GM23338 (cell line): Measurements from ENCODE around the gene SLC4A4.

Source experiments
- CREB1 ChIP-seq: fragments of 250-450 bp; sonication (Bioruptor Pico); IDR thresholded peaks from 2 replicates; pipeline ENCODE4 v1.5.0; 2020; ENCODE audit warnings: low read depth, mild to moderate bottlenecking, moderate library complexity
- EZH2 ChIP-seq: fragments of 200-600 bp; sonication (generic); IDR thresholded peaks from one replicate; pipeline ENCODE4 v1.8.0; 2017; ENCODE audit warnings: antibody characterized with exemption, mild to moderate bottlenecking, low read depth; ENCODE audit not compliant: unreplicated experiment
- EZH2phosphoT487 ChIP-seq: fragments of 200-600 bp; sonication (generic); IDR thresholded peaks from one replicate; pipeline ENCODE4 v1.8.1; 2018; ENCODE audit warnings: antibody characterized with exemption; ENCODE audit not compliant: unreplicated experiment
- JUNB ChIP-seq: IDR thresholded peaks from one replicate; pipeline ENCODE4 v1.6.1; 2016; ENCODE audit warnings: antibody characterized with exemption; ENCODE audit not compliant: unreplicated experiment
- POLR2AphosphoS5 ChIP-seq: IDR thresholded peaks from 2 replicates; pipeline ENCODE4 v1.6.1; 2016; ENCODE audit warnings: antibody characterized with exemption, low read depth
- ZNF114 ChIP-seq: fragments of 250-450 bp; sonication (Bioruptor Pico); IDR thresholded peaks from 2 replicates; pipeline ENCODE4 v1.5.0; 2020; ENCODE audit warnings: mild to moderate bottlenecking, moderate library complexity
- ZNF331 ChIP-seq: fragments of 250-450 bp; sonication (Bioruptor Pico); IDR thresholded peaks from 2 replicates; pipeline ENCODE4 v1.5.0; 2020; ENCODE audit warnings: low read depth, mild to moderate bottlenecking, moderate library complexity
- TF ChIP-seq, protein P1 (sequence below), 2 experiments: fragments of 200-600 bp in 1 of 2; sonication (generic) in 1 of 2; conservative IDR thresholded peaks; 2 replicates each; pipeline versions ENCODE4 v1.5.1 to v1.6.1; 2016 to 2017; ENCODE audit warnings: antibody characterized with exemption in 2 of 2, low read depth in 2 of 2, mild to moderate bottlenecking in 2 of 2, moderate library complexity in 1 of 2
- TF ChIP-seq, protein P2 (sequence below): IDR thresholded peaks from 2 replicates; pipeline ENCODE4 v1.6.1; 2016; ENCODE audit warnings: antibody characterized with exemption
- TF ChIP-seq, protein P3 (sequence below): IDR thresholded peaks from one replicate; pipeline ENCODE4 v1.6.1; 2018; ENCODE audit warnings: antibody characterized with exemption; ENCODE audit not compliant: unreplicated experiment

- TF ChIP-seq, protein P1, sequence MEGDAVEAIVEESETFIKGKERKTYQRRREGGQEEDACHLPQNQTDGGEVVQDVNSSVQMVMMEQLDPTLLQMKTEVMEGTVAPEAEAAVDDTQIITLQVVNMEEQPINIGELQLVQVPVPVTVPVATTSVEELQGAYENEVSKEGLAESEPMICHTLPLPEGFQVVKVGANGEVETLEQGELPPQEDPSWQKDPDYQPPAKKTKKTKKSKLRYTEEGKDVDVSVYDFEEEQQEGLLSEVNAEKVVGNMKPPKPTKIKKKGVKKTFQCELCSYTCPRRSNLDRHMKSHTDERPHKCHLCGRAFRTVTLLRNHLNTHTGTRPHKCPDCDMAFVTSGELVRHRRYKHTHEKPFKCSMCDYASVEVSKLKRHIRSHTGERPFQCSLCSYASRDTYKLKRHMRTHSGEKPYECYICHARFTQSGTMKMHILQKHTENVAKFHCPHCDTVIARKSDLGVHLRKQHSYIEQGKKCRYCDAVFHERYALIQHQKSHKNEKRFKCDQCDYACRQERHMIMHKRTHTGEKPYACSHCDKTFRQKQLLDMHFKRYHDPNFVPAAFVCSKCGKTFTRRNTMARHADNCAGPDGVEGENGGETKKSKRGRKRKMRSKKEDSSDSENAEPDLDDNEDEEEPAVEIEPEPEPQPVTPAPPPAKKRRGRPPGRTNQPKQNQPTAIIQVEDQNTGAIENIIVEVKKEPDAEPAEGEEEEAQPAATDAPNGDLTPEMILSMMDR (conservative IDR thresholded peaks at IDR 0.05; ENCODE audit: low read depth in 2 of 2), result no peak
- TF ChIP-seq POLR2AphosphoS5 (no peak), EZH2phosphoT487 (no peak), JUNB (no peak), EZH2 (no peak), ZNF331 (CRISPR knock-in tag) (no peak), CREB1 (CRISPR knock-in tag) (no peak), ZNF114 (CRISPR knock-in tag) (no peak)
- TF ChIP-seq, protein P2, sequence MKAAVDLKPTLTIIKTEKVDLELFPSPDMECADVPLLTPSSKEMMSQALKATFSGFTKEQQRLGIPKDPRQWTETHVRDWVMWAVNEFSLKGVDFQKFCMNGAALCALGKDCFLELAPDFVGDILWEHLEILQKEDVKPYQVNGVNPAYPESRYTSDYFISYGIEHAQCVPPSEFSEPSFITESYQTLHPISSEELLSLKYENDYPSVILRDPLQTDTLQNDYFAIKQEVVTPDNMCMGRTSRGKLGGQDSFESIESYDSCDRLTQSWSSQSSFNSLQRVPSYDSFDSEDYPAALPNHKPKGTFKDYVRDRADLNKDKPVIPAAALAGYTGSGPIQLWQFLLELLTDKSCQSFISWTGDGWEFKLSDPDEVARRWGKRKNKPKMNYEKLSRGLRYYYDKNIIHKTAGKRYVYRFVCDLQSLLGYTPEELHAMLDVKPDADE, result no peak
- TF ChIP-seq, protein P3, sequence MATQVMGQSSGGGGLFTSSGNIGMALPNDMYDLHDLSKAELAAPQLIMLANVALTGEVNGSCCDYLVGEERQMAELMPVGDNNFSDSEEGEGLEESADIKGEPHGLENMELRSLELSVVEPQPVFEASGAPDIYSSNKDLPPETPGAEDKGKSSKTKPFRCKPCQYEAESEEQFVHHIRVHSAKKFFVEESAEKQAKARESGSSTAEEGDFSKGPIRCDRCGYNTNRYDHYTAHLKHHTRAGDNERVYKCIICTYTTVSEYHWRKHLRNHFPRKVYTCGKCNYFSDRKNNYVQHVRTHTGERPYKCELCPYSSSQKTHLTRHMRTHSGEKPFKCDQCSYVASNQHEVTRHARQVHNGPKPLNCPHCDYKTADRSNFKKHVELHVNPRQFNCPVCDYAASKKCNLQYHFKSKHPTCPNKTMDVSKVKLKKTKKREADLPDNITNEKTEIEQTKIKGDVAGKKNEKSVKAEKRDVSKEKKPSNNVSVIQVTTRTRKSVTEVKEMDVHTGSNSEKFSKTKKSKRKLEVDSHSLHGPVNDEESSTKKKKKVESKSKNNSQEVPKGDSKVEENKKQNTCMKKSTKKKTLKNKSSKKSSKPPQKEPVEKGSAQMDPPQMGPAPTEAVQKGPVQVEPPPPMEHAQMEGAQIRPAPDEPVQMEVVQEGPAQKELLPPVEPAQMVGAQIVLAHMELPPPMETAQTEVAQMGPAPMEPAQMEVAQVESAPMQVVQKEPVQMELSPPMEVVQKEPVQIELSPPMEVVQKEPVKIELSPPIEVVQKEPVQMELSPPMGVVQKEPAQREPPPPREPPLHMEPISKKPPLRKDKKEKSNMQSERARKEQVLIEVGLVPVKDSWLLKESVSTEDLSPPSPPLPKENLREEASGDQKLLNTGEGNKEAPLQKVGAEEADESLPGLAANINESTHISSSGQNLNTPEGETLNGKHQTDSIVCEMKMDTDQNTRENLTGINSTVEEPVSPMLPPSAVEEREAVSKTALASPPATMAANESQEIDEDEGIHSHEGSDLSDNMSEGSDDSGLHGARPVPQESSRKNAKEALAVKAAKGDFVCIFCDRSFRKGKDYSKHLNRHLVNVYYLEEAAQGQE, result no peak
These were observed 226.0 kb downstream of the SLC4A4 start for GRCh38 chr4:71564775-71565174.
